DMS79 (cell line): ENCODE data around the gene SIGLEC6.

Source experiments
- DNase-seq: peaks from one replicate; lab custom pipeline; 2025; lab: John Stamatoyannopoulos, UW

SIGLEC6 gene

GRCh38 chr19:51473009-51473707 lies 58.3 kb downstream of the SIGLEC6 start:
- no peak for DNase-seq

- DNase-seq, result no peak
These were observed 58.9 kb downstream of the SIGLEC6 start for GRCh38 chr19:51472607-51473006.

DNA sequence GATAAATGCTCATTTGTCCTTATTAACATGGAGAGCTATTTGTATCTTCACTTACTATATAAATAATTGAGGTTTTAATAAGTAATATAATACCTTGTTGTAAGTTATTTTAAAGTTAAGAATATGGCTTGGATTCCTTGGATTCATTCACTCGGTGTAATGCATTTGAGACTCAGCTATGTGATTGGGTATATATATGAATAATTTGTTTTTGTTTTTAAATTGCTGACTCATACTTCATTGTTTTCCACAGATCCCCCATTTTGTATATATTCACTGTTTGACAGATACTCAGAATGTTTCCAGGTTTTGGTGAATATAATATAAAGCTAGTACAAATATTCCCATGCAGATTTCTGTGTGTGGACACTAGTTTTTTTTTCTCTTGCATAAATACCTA lies 59.9 kb downstream of the SIGLEC6 start:
- no peak for DNase-seq

DNA sequence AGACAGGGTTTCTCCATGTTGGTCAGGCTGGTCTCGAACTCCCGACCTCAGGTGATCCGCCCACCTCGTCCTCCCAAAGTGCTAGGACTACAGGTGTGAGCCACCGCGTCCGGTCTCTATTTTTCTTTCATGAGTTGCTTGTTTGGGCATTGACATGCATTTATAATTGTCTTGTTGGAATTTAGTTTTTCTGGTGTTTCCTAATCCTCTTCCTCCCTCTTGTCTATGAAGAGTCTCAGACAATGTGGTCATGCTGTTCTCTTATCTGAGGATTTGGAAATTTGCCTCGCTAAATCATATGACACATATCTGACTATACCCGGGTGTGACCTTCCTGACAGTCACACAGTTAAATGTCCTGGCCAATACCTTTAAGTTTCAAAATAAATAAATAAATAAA lies 60.5 kb downstream of the SIGLEC6 start:
- DNase-seq, result no peak

GRCh38 chr19:51469629-51470028 lies 61.8 kb downstream of the SIGLEC6 start:
- DNase-seq, result no peak

DNA sequence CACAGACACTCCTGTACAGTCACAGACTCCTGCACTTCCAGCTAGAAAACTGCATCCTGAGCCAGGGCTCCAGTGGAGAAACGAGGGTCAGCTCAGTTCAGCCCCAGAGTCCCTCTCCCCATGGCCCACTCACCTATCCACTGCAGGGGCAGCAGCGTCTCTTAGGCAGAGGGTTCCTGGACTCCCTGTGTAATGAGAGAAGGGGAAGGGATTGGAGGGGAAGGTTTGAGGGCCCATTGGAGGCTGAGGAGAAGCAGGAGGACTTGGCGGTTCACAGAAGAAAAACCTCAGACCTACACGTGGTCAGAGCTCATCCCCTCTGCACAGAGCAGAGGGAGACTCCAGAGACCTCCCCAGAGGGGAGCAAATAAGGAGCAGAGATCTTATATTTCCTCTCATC lies 62.3 kb downstream of the SIGLEC6 start:
- no peak for DNase-seq

DNA sequence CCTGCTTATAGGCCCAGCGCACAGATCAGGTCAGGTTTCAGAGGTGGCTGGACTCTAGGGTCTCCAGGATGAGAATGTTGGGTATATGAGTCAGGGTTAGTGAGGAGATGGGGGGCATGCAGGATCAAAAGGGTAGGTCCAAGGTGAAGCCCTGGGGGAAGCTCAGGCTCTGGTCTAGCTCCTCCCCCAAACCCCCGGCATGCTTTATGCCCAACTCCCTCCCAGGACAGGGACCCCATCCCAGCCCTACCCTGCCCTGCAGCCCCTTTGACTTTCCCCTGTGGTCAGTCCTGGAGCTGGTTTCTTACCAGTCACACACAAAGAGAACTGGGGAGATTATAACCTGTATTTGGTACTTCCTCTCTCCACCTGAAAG lies 62.9 kb downstream of the SIGLEC6 start:
- no peak for DNase-seq

DNA sequence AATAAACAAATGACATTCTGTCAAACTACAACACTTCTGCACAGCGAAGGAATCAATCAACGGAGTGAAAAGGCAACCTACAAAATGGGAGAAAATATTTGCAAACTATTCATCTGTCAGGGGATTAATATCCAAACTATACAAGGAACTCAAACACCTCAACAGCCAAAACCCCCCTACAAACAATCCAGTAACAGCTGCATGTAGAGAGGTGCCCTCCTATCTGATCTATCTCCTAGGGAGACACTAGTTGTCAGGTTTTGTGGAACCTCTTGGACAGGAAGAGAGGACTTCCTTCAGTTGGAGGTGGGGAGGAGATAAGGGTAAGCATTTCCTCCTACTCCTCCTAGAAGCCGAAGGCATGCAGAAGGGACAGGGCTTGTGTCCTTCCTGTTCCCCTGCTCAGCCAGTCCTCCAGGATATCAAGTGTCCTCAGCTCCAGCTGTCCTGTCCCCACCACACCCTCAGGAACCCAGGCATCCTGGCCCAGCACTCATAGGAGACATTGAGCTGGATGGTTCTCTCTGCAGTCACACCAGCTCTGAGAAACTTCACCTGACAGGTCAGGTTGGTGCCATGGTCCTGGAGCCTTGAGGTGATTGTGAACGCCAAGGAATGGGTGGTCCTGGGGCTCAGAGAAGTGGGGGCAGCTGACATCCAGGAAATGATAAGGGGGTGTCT lies 63.5 kb downstream of the SIGLEC6 start:
- no peak for DNase-seq
